ENCODE results near the gene CHST6. TPM values are rescaled to one million over a fixed set of nuclear protein-coding genes. Genes with fewer than 3 reads are reported as not detected.

The CHST6 gene
- total RNA-seq, 1 donor from 2014 or later: 4.4 TPM

GRCh38 chr16:75476817-75477216, 18.4 kb downstream of the CHST6 start:
- intact Hi-C loops (cut with DNase I): no loop called here
- Histone ChIP-seq H3K36me3 (no peaks in the 10 kb centered on the region), H3K4me1 (no peaks in the 10 kb centered on the region), H3K9me3 (no peaks in the 10 kb centered on the region), H3K27me3 (no peaks in the 10 kb centered on the region), H3K4me3 (no peak overlapping the region), H3K27ac (no peak overlapping the region)
- no peak for DNase-seq (ENCODE audit: low spot score in 2 of 2)
- TF ChIP-seq CTCF (IDR thresholded peaks at IDR 0.05): no peak

GRCh38 chr16:75475420-75475847, 19.8 kb downstream of the CHST6 start:
- TF ChIP-seq CTCF (IDR thresholded peaks at IDR 0.05): no peak
- Histone ChIP-seq H3K9me3 (no peaks in the 10 kb centered on the region), H3K27me3 (no peaks in the 10 kb centered on the region), H3K36me3 (no peaks in the 10 kb centered on the region), H3K27ac (no peak overlapping the region), H3K4me1 (no peaks in the 10 kb centered on the region), H3K4me3 (no peak overlapping the region)
- no peak for DNase-seq (ENCODE audit: low spot score in 2 of 2)
- intact Hi-C loops (cut with DNase I): no loop called here

- no peak for DNase-seq (ENCODE audit: low spot score in 2 of 2)
- no peaks in the 10 kb centered on the region for H3K36me3 ChIP-seq
These were observed 22.0 kb downstream of the CHST6 start for GRCh38 chr16:75472908-75473877.

GRCh38 chr16:75471723-75472633, 23.3 kb downstream of the CHST6 start:
- H3K9me3 ChIP-seq: no peaks in the 10 kb centered on the region
- no peaks in the 10 kb centered on the region for H3K36me3 ChIP-seq
- peak; percentile 76 to 83 (median 79) for TF ChIP-seq CTCF (IDR thresholded peaks at IDR 0.05)
- H3K4me3 ChIP-seq: no peak overlapping the region
- no peaks in the 10 kb centered on the region for H3K27me3 ChIP-seq
- intact Hi-C loops (cut with DNase I): loop anchor here (1.0 to 5.0 kb wide), 3 partner anchors 45 to 293 kb away; no protein-coding TSS in a partner anchor
- no peak overlapping the region for H3K27ac ChIP-seq
- no peaks in the 10 kb centered on the region for H3K4me1 ChIP-seq
- DNase-seq (ENCODE audit: low spot score in 2 of 2): peak in 1 of 2 donors; percentile 75

More at GRCh38 chr16:75472908-75473877, 22.0 kb downstream of the CHST6 start:
- Histone ChIP-seq H3K4me1 (no peaks in the 10 kb centered on the region), H3K27ac (no peak overlapping the region), H3K9me3 (no peaks in the 10 kb centered on the region), H3K27me3 (no peaks in the 10 kb centered on the region), H3K4me3 (no peak overlapping the region)
- intact Hi-C loops (cut with DNase I): loop anchor here (2.0 to 5.0 kb wide), 2 partner anchors 119 to 292 kb away; no protein-coding TSS in a partner anchor
- TF ChIP-seq CTCF (IDR thresholded peaks at IDR 0.05): no peak

GRCh38 chr16:75466760-75467159, 28.5 kb downstream of the CHST6 start:
- Histone ChIP-seq H3K4me1 (peaks cover 0 to 6% of the 10 kb centered on the region in 2 donors), H3K9me3 (no peaks in the 10 kb centered on the region), H3K27ac (no peak overlapping the region), H3K27me3 (no peaks in the 10 kb centered on the region), H3K36me3 (no peaks in the 10 kb centered on the region), H3K4me3 (no peak overlapping the region)
- intact Hi-C loops (cut with DNase I): no loop called here
- no peak for DNase-seq (ENCODE audit: low spot score in 2 of 2)
- no peak for TF ChIP-seq CTCF (IDR thresholded peaks at IDR 0.05)

Measured in ascending aorta (tissue), 2 donors.